Stimulated activated CD8-positive, alpha-beta memory T cell treated with anti-CD3 and anti-CD28 coated beads, Interleukin-2, amount 100 ng/mL, for 1 hour (primary cell): ENCODE data around the gene TTC4.

Experiments
- DNase-seq, 2 donors: peaks; one replicate each; pipeline ENCODE4 v3.0.0-alpha.2; 2020; ENCODE audit warnings: low read depth in 2 of 2

TTC4 gene

GRCh38 chr1:54705153-54705552 is 10.5 kb upstream of the TTC4 start:
- no peak for DNase-seq

- no peak for DNase-seq
Observed at GRCh38 chr1:54706419-54706818, 9.2 kb upstream of the TTC4 start.

DNA sequence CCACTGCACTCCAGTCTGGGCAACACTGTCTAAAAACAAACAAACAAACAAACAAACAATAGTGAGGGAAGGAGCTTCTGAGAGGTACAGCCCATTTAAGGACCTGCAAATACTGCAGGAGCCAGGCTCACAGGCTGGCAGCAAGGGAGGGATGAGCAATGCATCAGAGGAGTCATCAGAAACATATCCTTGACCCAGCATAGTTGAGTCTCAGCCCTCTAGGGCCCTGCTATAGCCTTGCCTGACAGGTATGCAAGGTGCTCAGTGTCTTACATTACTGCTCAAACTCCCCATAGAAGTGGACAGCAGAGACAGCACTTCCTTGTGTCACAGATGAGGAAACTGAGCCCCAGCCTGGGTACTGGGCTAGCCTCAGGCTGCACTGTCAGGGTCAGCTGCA is 7.3 kb upstream of the TTC4 start:
- no peak for DNase-seq

GRCh38 chr1:54709547-54710292 is 5.9 kb upstream of the TTC4 start:
- DNase-seq, result no peak

- DNase-seq, result no peak
Observed at GRCh38 chr1:54710434-54710833, 5.2 kb upstream of the TTC4 start.

DNA sequence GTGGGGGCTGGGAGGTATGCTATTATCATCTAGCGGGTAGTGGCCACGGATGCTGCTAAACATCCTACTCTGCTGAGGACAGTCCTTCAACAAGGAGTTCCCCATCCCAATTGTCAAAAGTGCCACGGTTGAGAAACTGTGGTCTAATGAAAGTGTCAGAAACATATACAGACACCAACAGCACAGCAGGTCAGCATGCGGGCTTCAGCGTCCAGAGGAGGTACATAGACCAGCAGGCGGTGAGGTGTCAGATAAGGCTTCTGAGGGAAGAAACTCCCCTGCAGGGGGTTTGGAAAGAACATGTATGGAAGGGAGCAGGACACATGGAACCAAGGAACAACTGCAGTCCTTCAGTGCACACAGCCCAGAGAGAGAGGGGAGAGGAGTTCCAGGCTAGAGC is 4.8 kb upstream of the TTC4 start:
- DNase-seq, result no peak

- DNase-seq, result no peak
Observed at GRCh38 chr1:54711536-54711935, 4.1 kb upstream of the TTC4 start.

- no peak for DNase-seq
Observed at GRCh38 chr1:54714881-54715492, 674 bp upstream of the TTC4 start.

DNA sequence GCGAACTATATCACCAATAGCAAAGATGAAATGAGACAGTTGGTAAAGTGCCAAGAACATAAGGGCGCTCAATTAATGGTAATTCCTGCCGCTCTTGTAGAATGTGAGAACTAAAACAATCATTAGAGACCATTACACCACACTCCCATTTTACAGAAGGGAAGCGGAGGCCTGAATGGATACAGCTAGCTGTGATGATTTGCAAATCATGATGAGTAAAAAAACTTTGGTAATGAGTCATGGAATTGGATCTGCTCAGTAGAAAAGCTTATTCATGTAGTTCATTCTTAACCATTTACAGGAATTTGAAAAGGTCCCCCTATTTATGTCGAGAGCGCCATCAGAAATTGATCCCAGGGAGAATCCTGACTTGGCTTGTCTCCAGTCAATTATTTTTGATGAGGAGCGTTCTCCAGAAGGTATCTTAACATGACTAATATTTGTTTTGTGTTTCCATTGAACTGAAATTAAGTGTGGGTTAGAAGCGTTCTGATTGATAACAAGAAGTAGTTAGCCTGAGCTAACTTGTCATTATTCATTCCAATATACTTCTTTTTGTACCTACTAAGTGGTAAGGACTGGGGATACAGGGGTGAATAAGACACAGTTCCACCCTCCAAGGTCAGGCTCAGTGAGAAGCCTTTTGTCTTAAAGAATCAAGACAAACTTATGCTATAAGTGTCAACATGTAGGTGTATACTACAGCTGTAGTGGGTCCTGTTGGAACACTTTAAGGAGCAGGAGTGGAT is 812 bp downstream of the TTC4 start:
- no peak for DNase-seq

DNA sequence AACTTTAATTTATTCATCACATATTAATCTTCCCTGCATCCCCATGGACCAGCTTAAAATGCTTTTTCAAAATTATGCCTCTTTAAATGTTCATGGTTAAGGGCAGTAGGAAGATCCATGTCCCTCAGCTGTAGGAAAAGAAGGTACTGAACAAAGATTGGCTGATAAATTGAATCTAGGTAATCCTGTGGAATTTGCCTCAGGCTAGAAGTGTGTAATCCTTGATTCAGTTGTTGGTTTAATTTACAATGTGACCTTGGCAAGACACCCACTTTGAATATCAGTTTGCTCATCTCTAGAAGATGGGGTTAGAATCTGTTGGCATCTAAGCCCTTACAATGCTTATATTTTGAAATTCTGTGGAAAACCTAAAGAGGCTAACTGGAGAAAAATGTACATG is 6.1 kb downstream of the TTC4 start:
- DNase-seq, result no peak

GRCh38 chr1:54723985-54724384 is 8.3 kb downstream of the TTC4 start:
- DNase-seq, result no peak

- DNase-seq, result no peak
Observed at GRCh38 chr1:54724771-54725170, 9.1 kb downstream of the TTC4 start.

- DNase-seq, result no peak
Observed at GRCh38 chr1:54728027-54728426, 12.4 kb downstream of the TTC4 start.

- no peak for DNase-seq
Observed at GRCh38 chr1:54736685-54737084, 21.0 kb downstream of the TTC4 start.

DNA sequence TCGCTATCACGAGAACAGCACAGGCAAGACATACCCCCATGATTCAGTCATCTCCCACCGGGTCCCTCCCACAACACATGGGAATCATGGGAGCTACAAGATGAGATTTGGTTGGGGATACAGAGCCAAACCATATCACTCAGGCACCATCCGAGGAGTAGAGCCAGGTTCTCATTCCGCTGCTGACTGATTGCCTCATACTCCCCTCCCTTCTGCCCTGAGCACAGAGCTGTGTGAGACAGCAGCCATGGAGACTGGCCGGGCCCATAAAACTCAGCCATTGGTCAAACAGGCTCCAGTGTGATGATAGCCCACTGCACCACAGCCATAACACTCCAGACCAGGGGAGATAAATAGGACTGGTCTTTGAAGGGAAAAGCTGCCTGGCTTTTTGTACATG is 22.6 kb downstream of the TTC4 start:
- no peak for DNase-seq

- no peak for DNase-seq
Observed at GRCh38 chr1:54741531-54741930, 25.9 kb downstream of the TTC4 start.

- DNase-seq, result no peak
Observed at GRCh38 chr1:54742282-54742681, 26.6 kb downstream of the TTC4 start.

GRCh38 chr1:54743416-54744226 is 28.0 kb downstream of the TTC4 start:
- no peak for DNase-seq

DNA sequence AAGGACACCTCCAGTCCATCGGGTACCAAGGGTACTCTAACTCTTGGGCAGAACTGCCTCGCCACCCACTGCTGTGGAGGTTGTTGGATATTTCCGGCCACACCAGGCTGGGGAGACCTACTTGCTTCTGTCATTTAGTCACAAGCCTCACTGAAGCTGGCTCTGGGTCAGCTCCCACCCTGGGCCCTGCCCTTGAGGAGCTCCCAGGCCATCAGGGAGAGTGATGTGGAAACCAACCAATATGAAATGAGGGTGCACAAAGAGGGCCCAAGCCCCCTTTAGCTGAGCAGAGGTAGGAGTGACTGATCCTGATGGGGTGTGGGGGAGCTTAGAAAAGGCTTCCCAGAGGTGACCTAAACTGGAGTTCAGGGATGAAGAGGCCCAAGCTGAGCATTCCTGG is 29.0 kb downstream of the TTC4 start:
- no peak for DNase-seq

GRCh38 chr1:54745274-54745673 is 29.6 kb downstream of the TTC4 start:
- no peak for DNase-seq

GRCh38 chr1:54745864-54746263 is 30.2 kb downstream of the TTC4 start:
- DNase-seq, result no peak
